Vagina (tissue), 2 donors: ENCODE measurements around the gene PIK3R5. TPM values are rescaled to one million over a fixed set of nuclear protein-coding genes. Genes with fewer than 3 reads are reported as not detected.
"Not testable (repeated sequence)": the region's sequence is repeated elsewhere in the genome, so short reads cannot be mapped to it uniquely, and the experiment has no call there.

Source experiments
- DNase-seq, 2 donors: peaks; one replicate each; pipeline ENCODE4 v3.0.0-alpha.2; 2017; ENCODE audit errors: extremely low spot score in 2 of 2
- H3K27ac ChIP-seq: fragments of 200-600 bp; sonication (generic); one replicate; pipeline ENCODE4 v1.5.1; 2019
- H3K27me3 ChIP-seq: fragments of 200-600 bp; sonication (generic); one replicate; pipeline ENCODE4 v1.5.1; 2019
- H3K36me3 ChIP-seq, 2 donors: fragments of 200-600 bp; sonication (generic); one replicate each; pipeline ENCODE4 v1.5.1; 2017 to 2019
- H3K4me1 ChIP-seq: fragments of 200-600 bp; sonication (generic); one replicate; pipeline ENCODE4 v1.5.1; 2019
- H3K4me3 ChIP-seq, 2 donors: fragments of 200-600 bp; sonication (generic); 1 replicate in 1 of 2; 2 replicates in 1 of 2; pipeline ENCODE4 v1.5.1; 2016 to 2019
- H3K9me3 ChIP-seq: fragments of 200-600 bp; sonication (generic); one replicate; pipeline ENCODE4 v1.5.1; 2019
- POLR2A ChIP-seq, 2 donors: fragments of 450-650 bp; IDR thresholded peaks; one replicate each; pipeline ENCODE4 v1.6.1; 2017; ENCODE audit warnings: antibody characterized with exemption in 2 of 2, mild to moderate bottlenecking in 2 of 2, moderate library complexity in 2 of 2
- POLR2AphosphoS5 ChIP-seq, 2 donors: sonication (generic); formaldehyde crosslinking; IDR thresholded peaks; one replicate each; pipeline ENCODE4 v1.9.0; 2017; ENCODE audit warnings: antibody characterized with exemption in 2 of 2, mild to moderate bottlenecking in 2 of 2, low read depth in 1 of 2; ENCODE audit not compliant: insufficient read depth in 1 of 2
- intact Hi-C: fragments of 100-400 bp; cut with DNase I; formaldehyde crosslinking; loops from one replicate; pipeline ENCODE4 v1.15.1; 2023
- total RNA-seq: library from RNA; depleted of rRNA; stranded (reverse); fragments of >200 nt; gene quantifications from one replicate; pipeline ENCODE4 v1.2.3, GENCODE V29; 2016
- TF ChIP-seq, protein P1 (sequence below), 3 experiments: fragments of 450-650 bp in 2 of 3; fragments of 200-600 bp in 1 of 3; sonication (generic) in 1 of 3; IDR thresholded peaks; one replicate each; pipeline ENCODE4 v1.5.1; 2017 to 2019; ENCODE audit warnings: antibody characterized with exemption in 3 of 3, mild to moderate bottlenecking in 2 of 3, moderate library complexity in 2 of 3

The PIK3R5 gene
- total RNA-seq, 1 donor from 2014 or later = 10.6 TPM

DNA sequence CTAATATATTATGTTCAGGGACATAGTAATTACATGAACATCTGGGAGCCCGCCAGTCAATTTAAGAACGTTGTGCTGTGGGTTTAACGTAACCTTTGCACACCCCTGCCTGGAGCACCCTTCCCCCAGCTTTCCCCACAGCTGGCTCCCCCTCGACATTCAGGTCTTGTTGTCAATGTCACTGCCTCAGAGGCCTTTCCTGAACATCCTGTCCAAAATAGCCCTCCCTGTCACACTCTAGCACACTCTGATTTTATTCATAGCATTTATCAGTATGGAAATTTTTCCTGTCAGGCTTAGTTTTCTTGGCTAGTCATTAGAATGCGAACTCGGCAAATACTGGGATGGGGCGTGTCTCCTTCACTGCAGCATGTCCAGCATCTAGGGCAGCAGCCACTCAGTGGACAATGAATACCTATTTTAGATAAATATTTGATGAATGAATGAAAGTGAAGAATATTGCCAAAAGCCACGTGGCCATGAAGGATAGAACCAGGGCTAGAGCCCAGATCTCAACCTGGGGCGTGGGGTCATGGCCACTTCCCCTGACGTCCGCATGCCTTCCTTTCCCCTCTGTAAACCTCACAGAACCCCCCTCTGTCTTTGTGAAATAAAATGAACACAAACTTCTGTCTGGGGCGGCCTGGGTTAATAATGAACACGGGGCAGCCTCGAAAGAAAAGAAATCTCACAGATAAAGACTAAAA, 108.5 kb downstream of the PIK3R5 start:
- intact Hi-C loops = no loop called here
- Histone ChIP-seq H3K4me1 (no peaks in the 10 kb centered on the region), H3K27me3 (no peaks in the 10 kb centered on the region), H3K27ac (no peak overlapping the region), H3K9me3 (no peaks in the 10 kb centered on the region), H3K4me3 (no peak overlapping the region), H3K36me3 (no peaks in the 10 kb centered on the region)
- TF ChIP-seq POLR2AphosphoS5 (IDR thresholded peaks at IDR 0.05; ENCODE audit: insufficient read depth in 1 of 2, low read depth in 1 of 2) (no peak), POLR2A (IDR thresholded peaks at IDR 0.05) (no peak)
- TF ChIP-seq, protein P1, sequence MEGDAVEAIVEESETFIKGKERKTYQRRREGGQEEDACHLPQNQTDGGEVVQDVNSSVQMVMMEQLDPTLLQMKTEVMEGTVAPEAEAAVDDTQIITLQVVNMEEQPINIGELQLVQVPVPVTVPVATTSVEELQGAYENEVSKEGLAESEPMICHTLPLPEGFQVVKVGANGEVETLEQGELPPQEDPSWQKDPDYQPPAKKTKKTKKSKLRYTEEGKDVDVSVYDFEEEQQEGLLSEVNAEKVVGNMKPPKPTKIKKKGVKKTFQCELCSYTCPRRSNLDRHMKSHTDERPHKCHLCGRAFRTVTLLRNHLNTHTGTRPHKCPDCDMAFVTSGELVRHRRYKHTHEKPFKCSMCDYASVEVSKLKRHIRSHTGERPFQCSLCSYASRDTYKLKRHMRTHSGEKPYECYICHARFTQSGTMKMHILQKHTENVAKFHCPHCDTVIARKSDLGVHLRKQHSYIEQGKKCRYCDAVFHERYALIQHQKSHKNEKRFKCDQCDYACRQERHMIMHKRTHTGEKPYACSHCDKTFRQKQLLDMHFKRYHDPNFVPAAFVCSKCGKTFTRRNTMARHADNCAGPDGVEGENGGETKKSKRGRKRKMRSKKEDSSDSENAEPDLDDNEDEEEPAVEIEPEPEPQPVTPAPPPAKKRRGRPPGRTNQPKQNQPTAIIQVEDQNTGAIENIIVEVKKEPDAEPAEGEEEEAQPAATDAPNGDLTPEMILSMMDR (IDR thresholded peaks at IDR 0.05) = no peak
- DNase-seq = no peak

DNA sequence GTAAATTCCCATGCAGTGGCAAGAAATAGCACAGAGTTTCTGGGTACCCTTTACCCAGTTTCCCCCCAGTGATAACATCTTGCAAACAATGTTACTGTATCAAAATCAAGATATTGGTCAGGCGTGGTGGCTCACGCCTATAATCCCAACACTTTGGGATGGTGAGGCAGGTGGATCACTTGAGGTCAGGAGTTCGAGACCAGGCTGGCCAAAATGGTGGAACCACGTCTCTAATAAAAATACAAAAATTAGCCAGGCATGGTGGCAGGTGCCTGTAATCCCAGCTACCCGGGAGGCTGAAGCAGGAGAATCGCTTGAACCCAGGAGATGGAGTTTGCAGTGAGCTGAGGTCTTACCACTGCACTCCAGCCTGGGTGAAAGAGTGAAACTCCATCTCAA, 109.3 kb downstream of the PIK3R5 start:
- DNase-seq, H3K27me3 ChIP-seq, intact Hi-C loops, H3K4me1 ChIP-seq, H3K36me3 ChIP-seq, H3K27ac ChIP-seq, H3K9me3 ChIP-seq, H3K4me3 ChIP-seq: not testable (repeated sequence)

DNA sequence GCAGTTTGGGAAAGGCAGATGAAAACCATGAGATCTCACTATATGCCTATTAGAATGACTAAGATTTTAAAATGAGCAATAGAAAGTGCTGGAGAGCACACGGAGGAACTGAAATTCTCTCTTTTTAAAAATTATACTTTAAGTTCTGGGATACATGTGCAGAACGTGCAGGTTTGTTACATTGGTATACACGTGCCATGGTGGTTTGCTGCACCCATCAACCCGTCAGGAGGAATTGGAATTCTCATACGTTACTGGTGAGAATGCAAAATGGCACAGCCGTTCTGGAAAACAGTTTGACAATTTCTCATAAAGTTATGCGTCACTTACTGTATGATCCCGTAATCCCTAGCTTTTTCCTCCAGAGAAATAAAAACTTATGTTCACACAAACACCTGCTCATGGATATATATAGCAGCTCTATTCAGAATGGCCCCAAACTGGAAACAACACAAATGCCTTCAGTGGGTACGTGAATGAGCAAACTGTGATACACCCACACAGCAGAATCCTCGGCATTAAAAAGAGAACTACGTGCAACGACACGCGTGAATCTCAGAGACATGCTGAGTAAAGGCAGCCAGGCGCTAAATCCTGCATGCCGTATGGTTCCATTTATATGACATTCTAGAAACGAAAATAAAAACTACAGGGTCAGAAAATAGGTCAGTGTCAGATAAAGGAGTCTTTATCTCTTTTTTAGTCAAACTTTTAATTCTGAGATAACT, 109.9 kb downstream of the PIK3R5 start:
- H3K27me3 ChIP-seq = no peaks in the 10 kb centered on the region
- intact Hi-C loops = no loop called here
- no peak for DNase-seq
- TF ChIP-seq, protein P1 (IDR thresholded peaks at IDR 0.05) = no peak
- TF ChIP-seq POLR2A (IDR thresholded peaks at IDR 0.05) = no peak
- TF ChIP-seq POLR2AphosphoS5 (IDR thresholded peaks at IDR 0.05; ENCODE audit: insufficient read depth in 1 of 2, low read depth in 1 of 2) = no peak
- no peak overlapping the region for H3K4me3 ChIP-seq
- no peaks in the 10 kb centered on the region for H3K36me3 ChIP-seq
- no peak overlapping the region for H3K27ac ChIP-seq
- H3K9me3 ChIP-seq = no peaks in the 10 kb centered on the region
- no peaks in the 10 kb centered on the region for H3K4me1 ChIP-seq

DNA sequence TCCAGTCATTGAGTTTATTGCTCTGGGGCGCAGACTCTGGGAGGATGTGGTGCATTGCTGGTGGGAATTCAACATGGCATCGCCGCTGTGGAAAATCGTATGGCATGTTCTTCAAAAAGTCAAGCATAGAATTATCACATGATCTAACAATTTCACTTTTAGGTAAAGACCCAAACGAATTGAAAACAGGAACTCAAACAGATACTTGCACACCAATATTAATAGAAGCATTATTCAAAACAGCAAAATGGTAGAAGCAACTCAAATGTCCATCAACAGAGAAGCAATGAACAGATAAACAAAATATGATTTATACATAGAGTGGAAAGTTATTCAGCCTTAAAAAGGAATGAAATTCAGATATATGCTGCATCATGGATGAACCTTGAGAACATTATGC, 113.9 kb downstream of the PIK3R5 start:
- H3K27me3 ChIP-seq = no peaks in the 10 kb centered on the region
- DNase-seq = no peak
- intact Hi-C loops = no loop called here
- TF ChIP-seq POLR2A (IDR thresholded peaks at IDR 0.05) (no peak), POLR2AphosphoS5 (IDR thresholded peaks at IDR 0.05; ENCODE audit: insufficient read depth in 1 of 2, low read depth in 1 of 2) (no peak)
- TF ChIP-seq, protein P1 (IDR thresholded peaks at IDR 0.05) = no peak
- H3K27ac ChIP-seq = no peak overlapping the region
- no peaks in the 10 kb centered on the region for H3K36me3 ChIP-seq
- no peak overlapping the region for H3K4me3 ChIP-seq
- no peaks in the 10 kb centered on the region for H3K9me3 ChIP-seq
- H3K4me1 ChIP-seq = no peaks in the 10 kb centered on the region

DNA sequence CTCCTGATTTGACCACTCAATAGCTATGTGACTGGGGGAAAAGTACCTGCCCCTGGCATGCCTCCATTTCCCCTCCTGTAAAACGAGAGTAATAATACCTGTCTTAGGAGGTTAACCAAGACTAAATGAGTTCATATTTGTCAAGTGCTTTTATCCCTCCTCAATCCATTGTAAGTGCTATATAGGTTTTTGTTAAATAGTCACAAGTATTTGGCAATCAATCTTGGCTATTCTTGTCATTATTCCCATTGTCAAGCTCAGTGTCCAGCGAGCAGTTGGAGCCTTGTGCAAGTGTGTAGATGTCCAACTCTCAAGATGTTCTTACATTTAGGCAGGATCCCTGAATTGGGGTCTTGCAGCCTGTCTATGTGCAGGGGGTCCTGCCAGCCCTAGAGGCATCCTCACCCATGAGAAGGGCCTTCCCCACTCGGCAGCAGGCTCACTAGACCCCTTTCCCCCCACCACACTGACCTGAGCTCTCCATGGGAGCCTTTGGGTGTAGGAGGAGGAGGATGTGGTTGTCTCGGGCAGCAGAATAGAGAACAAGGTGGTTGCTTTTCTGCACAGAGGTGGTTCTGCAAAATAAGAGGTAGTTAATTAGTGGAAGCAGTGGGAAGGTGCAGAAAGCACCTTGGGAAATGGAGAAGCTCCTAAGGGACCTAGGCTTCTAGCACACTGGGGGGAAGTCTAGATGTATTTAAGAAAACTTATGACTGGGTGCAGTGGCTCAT, 116.0 kb downstream of the PIK3R5 start:
- no peak for TF ChIP-seq POLR2AphosphoS5 (IDR thresholded peaks at IDR 0.05; ENCODE audit: insufficient read depth in 1 of 2, low read depth in 1 of 2)
- TF ChIP-seq POLR2A (IDR thresholded peaks at IDR 0.05) = no peak
- TF ChIP-seq, protein P1 (IDR thresholded peaks at IDR 0.05) = no peak
- H3K27ac ChIP-seq = no peak overlapping the region
- no peaks in the 10 kb centered on the region for H3K36me3 ChIP-seq
- intact Hi-C loops = no loop called here
- H3K9me3 ChIP-seq = no peaks in the 10 kb centered on the region
- no peaks in the 10 kb centered on the region for H3K4me1 ChIP-seq
- no peak overlapping the region for H3K4me3 ChIP-seq
- no peaks in the 10 kb centered on the region for H3K27me3 ChIP-seq
- DNase-seq = peak in 1 of 2 donors; percentile 81
